ENCODE measurements around the gene ELL. TPM values are rescaled to one million over a fixed set of nuclear protein-coding genes. Genes with fewer than 3 reads are reported as not detected.

Gene ELL
- total and polyA plus RNA-seq, 2 donors (not counting 3 experiments of a cell fraction or from before 2014, with no cell fraction given): 9.9 to 18.2 TPM

GRCh38 chr19:18424890-18425514 lies 96.9 kb downstream of the ELL start:
- no peak overlapping the region for H2AFZ ChIP-seq (ENCODE audit: low read depth, low read length)
- H3K9me3 ChIP-seq (replicated peaks; ENCODE audit: control insufficient read depth, insufficient read depth, low read length): no peaks in the 10 kb centered on the region
- H4K20me1 ChIP-seq (replicated peaks; ENCODE audit: control insufficient read depth, extremely low read depth, insufficient read depth, low read length): no peaks in the 10 kb centered on the region
- no peaks in the 10 kb centered on the region for H3K9me1 ChIP-seq (replicated peaks; ENCODE audit: control insufficient read depth, extremely low read depth, insufficient read depth, low read length)
- TF ChIP-seq POLR2A (IDR thresholded peaks at IDR 0.05; ENCODE audit: low read depth, low read length) (no peak), JUN (IDR thresholded peaks at IDR 0.05; ENCODE audit: borderline replicate concordance, insufficient read depth, insufficient read length, low read depth) (no peak), POLR2AphosphoS5 (IDR thresholded peaks at IDR 0.05; ENCODE audit: insufficient read depth, low read depth, low read length) (no peak), CTCF (IDR thresholded peaks at IDR 0.05; ENCODE audit: extremely low read depth in 1 of 2, insufficient read depth in 1 of 2, low read depth in 1 of 2, low read length in 2 of 2) (no peak), FOS (IDR thresholded peaks at IDR 0.05; ENCODE audit: borderline replicate concordance, insufficient read depth, low read length) (no peak), MAX (IDR thresholded peaks at IDR 0.05; ENCODE audit: insufficient read depth, insufficient read length) (no peak), GATA2 (IDR thresholded peaks at IDR 0.05; ENCODE audit: insufficient read depth, insufficient read length, low read depth, low read length) (no peak), EZH2 (IDR thresholded peaks at IDR 0.05; ENCODE audit: borderline replicate concordance, low read depth, low read length, severe bottlenecking) (no peak), MYC (IDR thresholded peaks at IDR 0.05; ENCODE audit: low read depth, low read length) (no peak)
- no peak overlapping the region for H3K4me3 ChIP-seq (replicated peaks in 1 of 3; ENCODE audit: insufficient read depth in 1 of 3, low read depth in 1 of 3, low read length in 3 of 3)
- no peaks in the 10 kb centered on the region for H3K27me3 ChIP-seq (ENCODE audit: control insufficient read depth in 2 of 2, insufficient read depth in 2 of 2, low read length in 2 of 2)
- peaks cover 66% of the 10 kb centered on the region for H3K79me2 ChIP-seq (ENCODE audit: control insufficient read depth, insufficient read depth, low read length)
- peaks cover 0 to 2% of the 10 kb centered on the region in 2 experiments for H3K36me3 ChIP-seq (ENCODE audit: control insufficient read depth in 2 of 2, extremely low read depth in 1 of 2, insufficient read depth in 2 of 2, low read length in 2 of 2)
- ChIA-PET POLR2A (no interaction called here), CTCF (interaction anchor here (0.5 to 1.5 kb wide), 3 partner anchors 9 to 356 kb away, joined by 3 to 4 read pairs (median 3); no protein-coding TSS in a partner anchor)
- dilution Hi-C loops (cut with MboI; ENCODE audit: extremely low pct_ligation_motif_present, low sequenced_read_pairs) (no loop called here), intact Hi-C loops (cut with micrococcal nuclease) (no loop called here)
- H3K4me2 ChIP-seq (ENCODE audit: insufficient read depth, low read length): no peak overlapping the region
- no peak for DNase-seq (ENCODE audit: low read depth, low spot score)
- no peak overlapping the region for H3K9ac ChIP-seq (replicated peaks; ENCODE audit: extremely low read depth, insufficient read depth, low read length)
- BruUV-seq (replicated peaks): no TSS peak
- no peak for FAIRE-seq
- H3K27ac ChIP-seq (ENCODE audit: insufficient read depth, low read depth, low read length): no peak overlapping the region
- peaks cover 12% of the 10 kb centered on the region for H3K4me1 ChIP-seq (ENCODE audit: control insufficient read depth, extremely low read depth, insufficient read depth, low read length)
